ENCODE data around the gene INF2.

The INF2 gene

DNA sequence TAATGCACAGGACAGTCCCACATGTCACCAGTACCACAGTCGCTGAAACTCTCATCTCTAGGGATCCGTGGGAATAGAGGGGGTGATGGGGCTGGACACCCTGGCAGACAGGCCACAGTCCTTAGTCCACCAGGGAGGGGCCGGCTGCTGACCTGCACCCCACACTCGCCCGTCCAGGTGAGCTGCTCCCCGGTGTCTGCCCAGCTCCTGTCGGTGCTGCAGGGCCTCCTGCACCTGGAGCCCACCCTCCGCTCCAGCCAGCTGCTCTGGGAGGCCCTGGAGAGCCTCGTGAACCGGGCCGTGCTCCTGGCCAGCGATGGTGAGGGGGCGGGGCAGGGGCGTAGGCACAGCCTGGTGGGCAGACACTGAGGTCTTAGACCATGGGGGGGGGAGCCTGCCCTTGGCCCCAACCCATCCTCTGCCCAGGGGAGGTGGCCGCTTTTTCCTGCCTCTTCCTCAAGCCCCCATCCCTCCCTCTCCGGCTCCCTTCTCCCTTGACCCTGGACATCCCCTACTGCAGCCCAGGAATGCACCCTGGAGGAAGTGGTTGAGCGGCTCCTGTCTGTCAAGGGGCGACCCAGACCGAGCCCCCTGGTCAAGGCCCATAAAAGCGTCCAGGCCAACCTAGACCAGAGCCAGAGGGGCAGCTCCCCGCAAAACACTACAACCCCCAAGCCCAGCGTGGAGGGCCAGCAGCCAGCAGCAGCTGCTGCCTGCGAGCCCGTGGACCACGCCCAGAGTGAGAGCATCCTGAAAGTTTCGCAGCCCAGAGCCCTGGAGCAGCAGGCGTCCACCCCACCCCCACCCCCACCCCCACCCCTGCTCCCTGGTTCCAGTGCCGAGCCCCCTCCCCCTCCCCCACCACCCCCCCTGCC lies 17.6 kb downstream of the INF2 start:
- no peak for DNase-seq

DNA sequence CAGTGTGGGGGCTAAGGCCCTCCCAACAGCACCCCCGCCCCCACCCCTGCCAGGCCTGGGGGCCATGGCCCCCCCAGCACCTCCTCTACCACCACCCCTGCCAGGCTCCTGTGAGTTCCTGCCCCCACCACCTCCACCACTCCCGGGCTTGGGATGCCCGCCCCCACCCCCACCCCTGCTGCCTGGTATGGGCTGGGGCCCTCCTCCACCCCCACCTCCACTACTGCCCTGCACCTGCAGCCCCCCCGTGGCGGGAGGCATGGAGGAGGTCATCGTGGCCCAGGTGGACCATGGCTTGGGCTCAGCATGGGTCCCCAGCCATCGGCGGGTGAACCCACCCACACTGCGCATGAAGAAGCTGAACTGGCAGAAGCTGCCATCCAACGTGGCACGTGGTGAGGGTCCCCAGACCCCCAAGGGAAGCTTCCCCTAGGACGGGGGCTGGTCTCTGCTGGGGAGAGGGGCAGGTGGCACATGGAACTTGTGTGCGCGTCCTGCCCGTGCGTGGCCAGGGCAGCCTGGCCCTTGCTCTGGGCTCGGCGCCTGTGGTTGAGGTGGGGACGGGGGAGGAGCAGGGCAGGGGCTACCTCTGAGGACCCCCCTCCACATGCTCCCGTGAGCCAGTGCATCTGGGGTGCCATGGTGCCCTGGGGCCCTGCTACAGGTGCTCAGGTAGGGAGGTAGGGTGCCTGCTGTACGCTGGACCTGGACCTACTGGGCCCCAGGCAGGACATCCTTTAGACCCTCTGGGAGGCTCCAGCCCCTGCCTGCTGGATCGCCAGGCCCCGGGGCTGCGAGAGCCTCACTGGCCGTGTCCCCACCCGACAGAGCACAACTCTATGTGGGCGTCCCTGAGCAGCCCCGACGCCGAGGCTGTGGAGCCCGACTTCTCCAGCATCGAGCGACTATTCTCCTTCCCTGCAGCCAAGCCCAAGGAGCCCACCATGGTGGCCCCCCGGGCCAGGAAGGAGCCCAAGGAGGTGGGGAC lies 18.5 kb downstream of the INF2 start:
- no peak for DNase-seq

DNA sequence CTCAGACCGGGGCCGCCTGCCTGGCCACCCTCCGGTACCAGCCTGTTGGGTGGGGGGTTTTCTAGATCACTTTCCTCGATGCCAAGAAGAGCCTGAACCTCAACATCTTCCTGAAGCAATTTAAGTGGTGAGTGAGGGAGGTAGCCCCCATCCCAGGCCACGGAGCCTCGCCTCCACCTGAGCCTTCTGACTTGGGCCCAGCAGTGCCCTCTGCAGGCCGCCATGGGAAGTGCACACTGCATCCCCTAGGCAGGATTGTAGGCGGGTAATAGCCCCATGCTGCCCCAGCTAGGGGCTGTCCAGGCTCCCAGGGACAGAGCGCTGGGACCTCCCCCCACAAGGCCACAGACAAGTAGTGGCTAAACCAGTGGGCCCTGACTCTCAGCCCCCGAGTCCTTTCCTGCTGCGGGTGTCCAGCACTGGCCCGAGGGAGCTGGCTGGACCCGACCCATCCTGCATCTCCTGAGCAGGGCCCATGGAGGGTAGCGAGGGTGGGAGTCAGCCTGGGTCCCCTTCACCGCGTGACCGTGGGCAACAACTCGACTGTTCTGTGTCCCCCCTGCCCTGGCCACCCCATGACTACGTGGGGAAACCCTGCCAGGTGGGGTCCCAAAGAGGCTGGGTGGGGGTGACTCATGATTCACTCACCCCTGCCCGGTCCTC lies 19.3 kb downstream of the INF2 start:
- peak; percentile 57 for DNase-seq

DNA sequence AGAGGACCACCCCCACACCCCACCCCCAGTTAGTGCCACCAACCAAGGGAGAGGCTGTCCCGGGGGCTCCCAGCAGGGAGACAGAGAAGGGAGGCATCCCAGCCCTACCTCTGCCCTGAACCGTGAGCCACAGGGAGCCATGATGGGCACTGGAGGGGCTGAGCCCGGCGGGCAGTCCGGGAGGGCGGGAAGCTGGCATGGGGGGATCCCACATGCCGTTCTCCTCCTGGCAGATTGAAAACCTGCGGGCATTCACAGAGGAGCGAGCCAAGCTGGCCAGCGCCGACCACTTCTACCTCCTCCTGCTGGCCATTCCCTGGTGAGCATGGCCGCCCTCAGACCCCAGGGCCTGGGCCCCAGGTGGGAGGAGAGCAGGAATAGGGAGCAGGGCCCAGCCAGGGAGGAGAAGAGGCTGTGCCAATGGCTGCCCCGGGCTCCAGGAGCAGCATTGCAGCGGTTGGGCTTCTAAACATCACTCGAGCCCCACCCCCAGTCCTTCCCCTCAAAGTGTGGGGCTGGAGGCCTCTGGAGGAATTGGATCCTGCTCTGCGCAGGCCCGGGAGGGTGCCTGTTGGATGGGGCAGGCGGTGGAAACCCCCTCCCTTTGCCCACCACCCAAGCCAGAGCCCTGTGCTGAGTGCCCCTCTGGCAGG lies 20.1 kb downstream of the INF2 start:
- DNase-seq, result no peak

DNA sequence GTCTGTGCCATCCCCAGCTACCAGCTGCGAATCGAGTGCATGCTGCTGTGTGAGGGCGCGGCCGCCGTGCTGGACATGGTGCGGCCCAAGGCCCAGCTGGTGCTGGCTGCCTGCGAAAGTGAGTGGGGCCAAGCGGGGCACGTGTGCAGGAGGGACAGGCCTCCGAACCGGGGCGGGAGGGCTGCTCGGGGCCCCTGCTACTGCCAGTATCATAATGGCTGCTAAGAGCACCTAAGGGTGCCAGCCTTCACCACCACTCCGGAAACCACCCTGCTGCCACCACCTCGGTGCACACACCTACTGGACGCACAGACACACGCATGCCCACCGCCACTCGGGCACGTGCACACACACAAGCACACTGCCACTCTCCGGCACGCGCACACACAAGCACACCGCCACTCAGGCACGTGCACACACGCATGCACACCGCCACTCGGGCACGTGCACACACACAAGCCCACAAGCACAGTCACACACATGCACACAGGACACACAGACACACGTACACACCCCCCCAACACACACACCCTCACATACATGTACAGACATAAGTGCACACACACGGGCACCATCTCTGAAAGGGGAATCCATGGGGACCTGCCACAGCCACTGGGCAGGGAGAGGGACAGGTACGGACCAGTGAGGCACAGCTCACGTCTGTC lies 20.8 kb downstream of the INF2 start:
- DNase-seq, result no peak

DNA sequence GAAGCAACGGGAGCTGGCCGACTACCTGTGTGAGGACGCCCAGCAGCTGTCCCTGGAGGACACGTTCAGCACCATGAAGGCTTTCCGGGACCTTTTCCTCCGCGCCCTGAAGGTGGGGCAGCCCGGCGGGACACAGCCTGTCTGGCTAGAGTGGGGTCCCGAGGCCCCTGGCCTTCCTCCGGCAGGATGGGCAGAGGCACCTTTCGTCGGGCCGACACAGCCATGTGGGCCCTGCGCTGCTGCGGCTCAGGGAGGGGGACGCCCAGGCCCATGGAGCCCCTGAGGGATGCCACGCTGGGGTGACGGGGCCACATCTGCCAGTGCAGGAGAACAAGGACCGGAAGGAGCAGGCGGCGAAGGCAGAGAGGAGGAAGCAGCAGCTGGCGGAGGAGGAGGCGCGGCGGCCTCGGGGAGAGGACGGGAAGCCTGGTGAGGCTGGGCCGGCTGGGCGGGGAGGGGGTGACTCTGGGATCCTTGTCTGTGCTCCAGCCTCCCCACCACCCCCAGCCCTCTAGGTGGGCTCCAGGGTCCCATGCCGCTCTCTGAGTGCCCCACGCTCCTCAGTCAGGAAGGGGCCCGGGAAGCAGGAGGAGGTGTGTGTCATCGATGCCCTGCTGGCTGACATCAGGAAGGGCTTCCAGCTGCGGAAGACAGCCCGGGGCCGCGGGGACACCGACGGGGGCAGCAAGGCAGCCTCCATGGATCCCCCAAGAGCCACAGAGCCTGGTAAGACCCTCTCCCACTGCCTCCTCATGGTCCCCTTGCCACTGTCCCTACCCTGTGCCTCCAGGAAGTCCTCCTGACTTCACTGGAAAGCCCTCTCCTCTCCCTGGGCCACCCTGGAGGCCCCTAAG lies 23.7 kb downstream of the INF2 start:
- no peak for DNase-seq

DNA sequence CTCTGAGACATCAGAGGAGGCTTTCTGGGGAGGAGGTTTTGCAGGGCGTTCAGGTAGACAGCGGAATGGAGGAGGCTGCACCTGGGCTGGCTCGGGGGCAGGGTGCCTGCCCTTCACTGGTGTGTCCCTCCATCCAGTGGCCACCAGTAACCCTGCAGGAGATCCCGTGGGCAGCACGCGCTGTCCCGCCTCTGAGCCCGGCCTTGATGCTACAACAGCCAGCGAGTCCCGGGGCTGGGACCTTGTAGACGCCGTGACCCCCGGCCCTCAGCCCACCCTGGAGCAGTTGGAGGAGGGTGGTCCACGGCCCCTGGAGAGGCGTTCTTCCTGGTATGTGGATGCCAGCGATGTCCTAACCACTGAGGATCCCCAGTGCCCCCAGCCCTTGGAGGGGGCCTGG lies 24.6 kb downstream of the INF2 start:
- DNase-seq, result no peak

DNA sequence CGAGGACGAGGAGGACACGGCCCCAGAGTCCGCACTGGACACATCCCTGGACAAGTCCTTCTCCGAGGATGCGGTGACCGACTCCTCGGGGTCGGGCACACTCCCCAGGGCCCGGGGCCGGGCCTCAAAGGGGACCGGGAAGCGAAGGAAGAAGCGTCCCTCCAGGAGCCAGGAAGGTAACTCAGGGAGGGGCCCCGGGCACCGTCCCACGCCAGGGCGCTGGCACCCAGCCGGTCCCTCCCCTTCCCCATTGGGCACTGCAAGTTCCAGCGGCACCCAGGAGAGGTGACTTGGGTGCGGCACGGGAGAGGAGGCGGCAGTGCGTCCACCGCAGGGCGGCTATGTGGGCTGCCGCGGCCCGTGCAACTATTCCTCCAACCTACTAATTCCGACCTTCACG lies 25.3 kb downstream of the INF2 start:
- no peak for DNase-seq

DNA sequence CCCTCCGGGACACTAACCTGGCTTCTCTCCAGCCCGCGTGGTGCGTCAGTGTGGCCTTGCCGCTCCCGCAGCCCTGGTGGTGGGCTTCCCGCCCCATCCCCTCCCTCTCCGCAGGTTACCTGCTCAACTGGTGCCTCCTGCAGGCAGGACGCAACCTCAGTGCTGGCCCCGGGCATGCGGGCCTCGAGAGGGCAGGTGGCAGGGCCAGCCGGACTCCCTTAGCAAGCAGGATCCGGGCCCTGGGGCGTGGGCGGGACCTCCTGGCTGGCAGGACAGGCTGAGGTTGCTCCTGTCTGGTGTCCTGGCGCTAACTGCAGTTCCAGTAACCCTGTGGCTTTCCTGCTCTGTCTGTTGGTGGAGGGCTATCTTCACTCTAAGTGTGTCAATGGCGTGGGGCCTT lies 26.0 kb downstream of the INF2 start:
- no peak for DNase-seq

DNA sequence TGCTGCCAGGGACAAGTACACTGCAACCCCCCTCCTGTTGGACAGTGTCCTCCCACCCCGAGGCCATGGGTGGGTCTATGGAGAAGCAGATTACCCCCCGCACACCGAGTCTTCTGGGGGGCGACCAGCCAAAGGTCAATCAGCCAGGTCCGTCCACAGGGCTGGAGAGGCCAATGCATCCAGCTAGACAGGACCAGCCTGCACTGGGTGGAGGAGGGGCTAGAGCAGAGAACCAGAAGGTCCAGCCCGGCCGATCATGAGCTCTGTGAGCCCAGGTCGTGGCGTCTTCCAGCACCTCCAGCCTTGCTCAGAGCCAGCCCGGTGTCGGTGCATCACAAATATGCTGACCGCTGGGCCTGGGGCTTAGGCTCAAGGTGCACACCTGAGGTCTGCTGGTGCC lies 26.5 kb downstream of the INF2 start:
- no peak for DNase-seq

DNA sequence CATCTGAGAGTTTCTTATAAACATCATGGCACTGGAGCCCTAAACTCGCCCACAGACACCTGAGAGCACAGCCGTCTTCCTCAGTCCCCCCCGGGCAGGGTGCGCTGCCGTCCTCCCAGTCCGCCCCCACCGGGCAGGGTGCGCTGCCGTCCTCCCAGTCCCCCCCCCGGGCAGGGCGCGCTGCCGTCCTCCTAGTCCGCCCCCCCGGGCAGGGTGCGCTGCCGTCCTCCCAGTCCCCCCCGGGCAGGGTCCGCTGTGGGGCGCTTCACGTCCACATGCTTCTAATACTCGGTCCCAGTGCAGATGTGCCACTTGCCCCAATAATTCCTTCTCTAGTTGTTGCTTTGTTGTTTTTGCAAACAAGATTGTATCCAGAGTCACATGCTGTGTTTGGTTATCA lies 27.7 kb downstream of the INF2 start:
- no peak for DNase-seq

DNA sequence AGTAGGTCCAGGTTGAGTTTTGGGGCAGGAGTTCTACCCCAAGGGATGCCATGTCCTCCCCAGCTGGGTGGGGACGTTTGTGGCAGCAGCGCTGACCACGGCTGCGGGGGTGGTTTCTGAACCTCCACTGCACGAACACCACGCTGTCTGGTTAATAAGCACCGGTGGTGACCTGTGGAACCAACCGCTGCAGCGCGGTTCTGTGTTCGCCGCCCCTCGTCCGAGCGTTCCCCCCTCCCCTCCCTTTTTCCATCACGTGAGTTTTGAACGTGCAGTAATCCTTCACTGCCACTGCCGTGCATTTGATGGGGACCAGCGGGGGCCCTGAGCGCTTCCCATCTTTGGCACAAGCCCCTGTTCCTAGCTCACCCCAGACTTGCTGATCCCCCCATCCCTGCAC lies 28.2 kb downstream of the INF2 start:
- DNase-seq, result no peak

DNA sequence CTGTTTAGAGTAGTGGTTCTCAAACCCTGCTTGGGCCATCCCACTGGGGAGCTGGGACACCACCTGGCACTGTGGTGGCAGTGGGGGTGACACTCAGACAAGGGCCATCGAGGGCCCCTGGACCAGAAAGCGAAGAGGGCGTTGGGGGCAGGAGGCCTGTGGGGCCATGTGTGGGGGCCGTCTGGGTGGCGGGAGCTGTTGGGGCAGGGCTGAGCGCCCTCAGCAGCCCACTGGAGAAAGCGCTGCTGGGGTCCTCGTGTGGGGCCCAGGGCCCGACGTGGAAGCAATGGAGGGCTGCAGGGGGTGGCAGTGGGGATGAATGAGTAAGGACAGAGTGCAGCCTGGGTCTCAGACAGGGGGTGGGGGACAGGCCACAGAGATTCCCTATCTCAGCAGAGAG lies 28.7 kb downstream of the INF2 start:
- DNase-seq, result no peak

DNA sequence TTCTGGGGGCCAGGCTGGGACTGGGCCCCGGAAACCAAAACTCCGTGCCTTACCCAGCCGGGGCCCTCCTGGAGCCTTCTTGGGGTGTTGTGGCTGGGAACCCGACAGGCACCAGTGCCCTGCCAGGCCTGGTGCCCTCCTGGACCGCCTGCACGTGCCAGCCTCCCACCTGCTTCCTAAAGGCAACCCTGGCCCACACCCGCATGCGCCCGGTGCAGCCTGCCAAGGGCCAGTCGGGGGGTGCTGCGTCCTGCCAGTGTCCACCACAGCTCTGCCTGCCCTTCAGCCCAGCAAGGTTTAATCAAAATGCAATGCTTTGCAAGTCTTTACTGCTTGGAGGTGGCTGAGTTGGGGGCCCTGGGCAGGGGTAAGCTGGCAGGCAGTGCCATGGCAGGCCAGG lies 29.5 kb downstream of the INF2 start:
- DNase-seq, result no peak

DNA sequence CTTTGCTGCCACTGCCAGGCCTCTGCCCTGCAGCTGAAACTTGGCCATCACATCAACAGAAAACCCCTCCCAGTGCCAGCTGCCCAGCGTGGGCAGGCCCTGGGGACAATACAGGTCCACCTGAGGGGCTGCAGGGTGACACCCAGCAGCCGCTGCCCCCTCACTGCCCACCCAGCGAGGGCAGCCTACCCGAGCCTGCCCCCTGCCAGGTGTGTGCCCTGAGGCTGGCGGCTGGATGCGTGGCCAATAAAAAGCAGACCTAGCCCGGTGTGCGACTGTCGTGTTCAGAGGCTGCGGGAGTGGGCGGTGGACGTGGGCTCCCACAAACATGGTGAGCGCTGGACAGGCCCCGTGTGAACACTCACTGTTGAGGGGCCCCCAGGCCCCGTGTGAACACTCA lies 29.9 kb downstream of the INF2 start:
- DNase-seq, result no peak

DNA sequence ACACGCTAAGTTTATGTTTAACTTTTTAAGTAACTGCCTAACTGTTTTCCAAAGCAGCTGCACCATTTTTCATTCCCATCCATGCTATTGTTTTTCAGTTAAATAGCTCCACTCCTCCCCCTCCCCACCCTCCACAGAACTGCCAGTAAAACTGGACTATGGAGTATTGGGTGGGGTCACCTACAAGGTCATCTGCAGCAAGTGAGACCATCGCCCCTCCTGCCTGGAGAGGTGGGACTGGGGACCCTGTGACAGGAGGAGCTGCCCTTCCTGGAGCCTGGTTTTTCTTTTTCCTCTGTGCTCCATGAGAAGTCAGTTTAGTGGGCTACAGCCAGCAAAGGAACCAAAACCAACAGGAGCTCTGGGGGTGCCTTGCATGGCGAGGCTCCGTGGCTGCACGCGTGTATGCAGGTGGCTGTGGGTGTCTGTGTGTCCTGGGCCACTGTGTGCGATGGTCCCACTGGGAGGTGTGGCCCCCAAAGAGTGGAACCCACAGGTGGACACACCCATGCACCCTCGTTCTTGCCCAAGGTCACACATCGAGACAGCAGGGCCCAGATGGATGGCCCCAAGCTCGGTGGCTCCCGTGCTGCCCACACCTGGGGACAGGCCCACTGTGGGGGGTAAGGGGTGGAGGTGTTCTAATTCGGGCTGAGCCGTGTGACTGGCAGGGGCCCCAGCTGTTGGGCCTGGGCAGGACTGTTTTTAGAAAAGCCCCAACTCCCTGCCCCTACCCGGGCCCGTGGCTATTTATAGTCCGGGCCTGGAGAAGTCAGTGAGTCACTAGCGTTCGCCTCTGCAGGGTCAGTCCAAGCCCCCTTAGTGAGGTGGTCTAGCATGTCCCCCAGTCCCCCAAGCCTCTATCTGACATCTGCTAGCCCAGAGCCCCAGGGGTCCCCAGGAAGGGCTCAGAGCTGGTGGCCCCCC lies 32.4 kb downstream of the INF2 start:
- no peak for DNase-seq

DNA sequence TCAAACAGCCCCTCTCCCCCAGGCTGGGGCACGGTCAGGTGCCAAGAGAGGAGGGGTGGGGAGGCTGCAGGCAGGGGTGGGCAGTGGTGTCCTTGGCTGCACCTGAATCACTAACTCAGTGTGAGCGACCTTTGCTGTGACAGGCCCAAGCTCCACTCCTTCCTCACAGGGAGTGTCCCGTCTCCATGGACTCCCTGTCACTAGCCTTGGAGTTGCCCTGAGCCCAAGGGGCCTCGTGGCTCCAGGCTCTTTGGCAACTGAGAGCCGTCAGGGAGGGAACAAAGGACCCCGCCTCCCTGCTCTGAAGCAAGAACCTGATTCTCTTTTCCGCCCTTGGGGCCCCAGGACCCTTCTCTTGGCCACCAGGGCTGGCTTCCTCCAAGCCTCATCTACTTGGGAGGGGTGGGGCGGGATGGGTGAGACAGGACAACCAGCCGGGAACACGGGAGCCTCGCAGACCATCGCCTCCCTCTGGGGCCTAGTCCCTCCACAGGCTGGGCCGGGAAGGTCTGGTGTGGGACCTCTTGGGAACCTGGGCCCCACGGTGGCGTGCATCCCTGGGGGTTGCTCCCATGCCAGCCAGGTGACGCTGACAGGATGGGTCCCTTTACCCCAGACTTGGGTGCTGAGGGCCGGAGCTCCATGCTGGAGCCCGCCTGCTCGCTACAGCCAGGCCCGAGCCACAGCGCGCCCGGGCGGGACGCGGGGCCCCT lies 33.7 kb downstream of the INF2 start:
- DNase-seq, result no peak

DNA sequence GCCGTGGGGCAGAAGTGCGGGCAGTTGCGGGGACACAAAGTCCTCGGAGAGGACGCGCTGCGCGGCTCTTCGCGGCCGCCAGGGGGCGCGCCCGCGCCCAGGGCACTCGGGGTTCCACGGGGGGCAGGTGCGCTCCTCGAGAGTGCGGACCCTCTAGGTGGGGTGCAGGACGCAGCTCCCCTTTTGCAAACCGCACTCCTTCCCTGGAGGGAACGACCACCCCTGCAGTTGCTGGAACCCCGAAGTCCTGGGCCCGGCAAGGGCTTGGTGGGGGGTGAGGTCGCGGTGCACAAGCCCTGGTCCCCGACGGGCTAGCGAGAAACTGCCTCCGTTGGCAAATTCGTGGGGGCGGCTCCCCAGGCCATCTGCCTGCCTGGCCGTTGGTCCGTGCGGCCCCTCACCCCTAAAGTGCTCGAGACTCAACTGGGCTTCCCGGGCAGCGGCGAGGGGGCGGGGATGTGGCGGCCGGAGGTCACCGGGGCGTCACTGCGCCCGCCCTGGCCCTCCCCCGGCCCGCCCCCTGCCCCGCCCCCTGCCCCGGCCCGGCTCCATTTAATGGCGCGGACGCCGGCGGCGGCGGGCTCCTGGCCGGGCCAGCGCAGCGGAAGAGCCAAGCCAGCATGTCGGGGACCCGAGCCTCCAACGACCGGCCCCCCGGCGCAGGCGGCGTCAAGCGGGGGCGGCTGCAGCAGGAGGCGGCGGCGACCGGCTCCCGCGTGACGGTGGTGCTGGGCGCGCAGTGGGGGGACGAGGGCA lies 34.4 kb downstream of the INF2 start, which contains the start of gene ADSS1:
Gene ADSS1, plus strand, starts transcription at position 579 of the 756 bp plus-strand sequence. Its CDS starts 42 bp downstream, at position 621.
- peak; percentile 54 for DNase-seq
